ENCODE measurements around the gene CCM2L. TPM values are rescaled to one million over a fixed set of nuclear protein-coding genes. Genes with fewer than 3 reads are reported as not detected.

The CCM2L gene
- total and polyA plus RNA-seq, 10 of the 15 experiments (the other 5 are each of a cell fraction or from before 2014, with no cell fraction given): not detected

DNA sequence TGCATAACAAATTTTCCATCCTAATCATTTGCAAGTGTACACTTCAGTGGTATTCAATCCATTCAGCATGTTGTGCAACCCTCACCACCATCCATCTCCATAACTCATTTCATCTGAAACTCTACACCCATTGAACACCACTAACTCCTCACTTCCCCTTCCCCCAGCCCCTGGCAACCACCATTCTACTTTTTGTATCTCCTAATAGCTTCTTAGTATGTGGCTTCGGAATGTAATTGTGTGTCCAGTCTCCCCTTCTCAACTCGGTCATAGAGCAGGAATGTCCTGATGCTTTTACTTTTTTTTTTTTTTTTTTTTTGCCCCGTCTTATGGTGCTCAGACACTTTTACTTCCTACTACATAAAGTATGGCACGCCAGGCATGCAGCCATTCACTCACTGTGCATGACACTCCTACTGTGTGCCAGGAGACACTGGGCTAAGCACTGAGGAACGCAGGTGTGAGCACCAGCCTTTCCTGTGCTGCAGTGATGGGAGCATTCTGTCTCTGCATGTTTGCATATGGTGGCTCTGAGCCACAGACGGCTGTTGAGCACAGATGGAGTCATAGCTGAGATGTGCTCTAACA is 57.1 kb downstream of the CCM2L start (continued):
- TF ChIP-seq NR2C1 (IDR thresholded peaks at IDR 0.05) (no peak), LARP7 (IDR thresholded peaks at IDR 0.05) (no peak), CEBPB (IDR thresholded peaks at IDR 0.05; ENCODE audit: borderline replicate concordance in 1 of 2, low read depth in 2 of 2, low read length in 2 of 2) (peak in 1 of 2 experiments; percentile 43; a peak in 1 of 4 replicates), YY1 (IDR thresholded peaks at IDR 0.05; ENCODE audit: low read depth, low read length) (no peak), BMI1 (IDR thresholded peaks at IDR 0.05; ENCODE audit: borderline replicate concordance) (no peak)
- TF ChIP-seq, protein P1, sequence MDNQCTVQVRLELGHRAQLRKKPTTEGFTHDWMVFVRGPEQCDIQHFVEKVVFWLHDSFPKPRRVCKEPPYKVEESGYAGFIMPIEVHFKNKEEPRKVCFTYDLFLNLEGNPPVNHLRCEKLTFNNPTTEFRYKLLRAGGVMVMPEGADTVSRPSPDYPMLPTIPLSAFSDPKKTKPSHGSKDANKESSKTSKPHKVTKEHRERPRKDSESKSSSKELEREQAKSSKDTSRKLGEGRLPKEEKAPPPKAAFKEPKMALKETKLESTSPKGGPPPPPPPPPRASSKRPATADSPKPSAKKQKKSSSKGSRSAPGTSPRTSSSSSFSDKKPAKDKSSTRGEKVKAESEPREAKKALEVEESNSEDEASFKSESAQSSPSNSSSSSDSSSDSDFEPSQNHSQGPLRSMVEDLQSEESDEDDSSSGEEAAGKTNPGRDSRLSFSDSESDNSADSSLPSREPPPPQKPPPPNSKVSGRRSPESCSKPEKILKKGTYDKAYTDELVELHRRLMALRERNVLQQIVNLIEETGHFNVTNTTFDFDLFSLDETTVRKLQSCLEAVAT (IDR thresholded peaks at IDR 0.05): no peak

DNA sequence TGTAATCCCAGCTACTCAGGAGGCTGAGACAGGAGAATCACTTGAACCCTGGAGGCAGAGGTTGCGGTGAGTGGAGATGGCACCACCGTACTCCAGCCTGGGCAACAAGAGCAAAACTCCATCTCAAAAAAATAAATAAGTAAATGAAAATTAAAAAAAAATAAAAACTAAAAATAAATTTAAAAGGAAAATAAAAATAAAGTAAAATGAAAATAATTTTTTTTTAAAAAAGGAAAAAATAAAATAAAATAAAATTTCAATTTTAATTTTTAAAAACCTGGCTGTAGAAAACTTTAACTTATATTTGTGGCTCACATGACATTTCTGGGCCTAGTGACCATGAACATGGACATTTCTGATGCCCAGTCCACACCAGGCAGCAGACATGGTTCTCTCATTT is 57.9 kb downstream of the CCM2L start:
- FAIRE-seq (no peak), ATAC-seq (no peak), DNase-seq (ENCODE audit: low read depth, low spot score) (no peak)
- ChIA-PET RAD21 (ENCODE audit: unreplicated experiment) (interaction anchor here (0.9 to 17.3 kb wide), 7 partner anchors 13 to 33 kb away, joined by 3 to 215 read pairs (median 3); no protein-coding TSS in a partner anchor), POLR2A (interaction anchor here (0.6 to 1.9 kb wide), 3 partner anchors 10 to 604 kb away, joined by 3 to 5 read pairs (median 3); no protein-coding TSS in a partner anchor), SMC1A (ENCODE audit: uncharacterized antibody, unreplicated experiment) (interaction anchor here (0.8 to 8.7 kb wide), 7 partner anchors 9 to 149 kb away, joined by 3 to 108 read pairs (median 6); no protein-coding TSS in a partner anchor), CTCF (interaction anchor here (0.7 to 1.3 kb wide), 4 partner anchors 16 to 36 kb away, joined by 3 to 6 read pairs (median 4); no protein-coding TSS in a partner anchor)
- peak overlapping the region; percentile 22; the same call in 1 of the 2 replicates for H3K27ac ChIP-seq (ENCODE audit: control insufficient read depth, insufficient read depth)
- no peaks in the 10 kb centered on the region for H4K20me1 ChIP-seq (ENCODE audit: control insufficient read depth, insufficient read depth)
- WGBS (ENCODE audit: insufficient coverage, insufficient replicate concordance, low lambda C conversion rate, missing lambda C conversion rate): 100% methylated on average over 2 of the region's 2 CpGs
- H2AFZ ChIP-seq (ENCODE audit: control insufficient read depth, low read depth, low read length): no peak overlapping the region
- H3K4me3 ChIP-seq: no peak overlapping the region
- no peak overlapping the region for H3K9ac ChIP-seq (ENCODE audit: control insufficient read depth, insufficient read depth, low read length)
- in situ Hi-C loops (cut with MboI): no loop called here
- no peaks in the 10 kb centered on the region for H3K79me2 ChIP-seq (ENCODE audit: control insufficient read depth, insufficient read depth, low read length)
- H3K4me1 ChIP-seq (ENCODE audit: control insufficient read depth, insufficient read depth, low read length): peaks cover 48% of the 10 kb centered on the region
- no peaks in the 10 kb centered on the region for H3K27me3 ChIP-seq (replicated peaks in 1 of 2; ENCODE audit: control insufficient read depth in 2 of 2, insufficient read depth in 2 of 2, low read length in 1 of 2)
- intact Hi-C loops (cut with micrococcal nuclease; ENCODE audit: unreplicated experiment): no loop called here
- BruUV-seq (replicated peaks): no TSS peak
- H3K4me2 ChIP-seq (ENCODE audit: control insufficient read depth, insufficient read depth): 0 out of 2 replicates have a peak overlapping the region, but pooled peaks have one; percentile 57
- no peaks in the 10 kb centered on the region for H3K36me3 ChIP-seq (ENCODE audit: control insufficient read depth in 2 of 2, insufficient read depth in 2 of 2, low read length in 1 of 2)
- H3K9me3 ChIP-seq (replicated peaks; ENCODE audit: control insufficient read depth, insufficient read depth, low read length): no peaks in the 10 kb centered on the region; the same call in 2 of the 3 replicates
- TF ChIP-seq HDAC2 (IDR thresholded peaks at IDR 0.05) (no peak), POLR2A (IDR thresholded peaks at IDR 0.05; ENCODE audit: low read depth, low read length) (no peak), PML (IDR thresholded peaks at IDR 0.05; ENCODE audit: low read length) (no peak)
- TF ChIP-seq, protein P2, sequence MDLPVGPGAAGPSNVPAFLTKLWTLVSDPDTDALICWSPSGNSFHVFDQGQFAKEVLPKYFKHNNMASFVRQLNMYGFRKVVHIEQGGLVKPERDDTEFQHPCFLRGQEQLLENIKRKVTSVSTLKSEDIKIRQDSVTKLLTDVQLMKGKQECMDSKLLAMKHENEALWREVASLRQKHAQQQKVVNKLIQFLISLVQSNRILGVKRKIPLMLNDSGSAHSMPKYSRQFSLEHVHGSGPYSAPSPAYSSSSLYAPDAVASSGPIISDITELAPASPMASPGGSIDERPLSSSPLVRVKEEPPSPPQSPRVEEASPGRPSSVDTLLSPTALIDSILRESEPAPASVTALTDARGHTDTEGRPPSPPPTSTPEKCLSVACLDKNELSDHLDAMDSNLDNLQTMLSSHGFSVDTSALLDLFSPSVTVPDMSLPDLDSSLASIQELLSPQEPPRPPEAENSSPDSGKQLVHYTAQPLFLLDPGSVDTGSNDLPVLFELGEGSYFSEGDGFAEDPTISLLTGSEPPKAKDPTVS (IDR thresholded peaks at IDR 0.05; ENCODE audit: low read depth, low read length): no peak
- TF ChIP-seq, protein P3, sequence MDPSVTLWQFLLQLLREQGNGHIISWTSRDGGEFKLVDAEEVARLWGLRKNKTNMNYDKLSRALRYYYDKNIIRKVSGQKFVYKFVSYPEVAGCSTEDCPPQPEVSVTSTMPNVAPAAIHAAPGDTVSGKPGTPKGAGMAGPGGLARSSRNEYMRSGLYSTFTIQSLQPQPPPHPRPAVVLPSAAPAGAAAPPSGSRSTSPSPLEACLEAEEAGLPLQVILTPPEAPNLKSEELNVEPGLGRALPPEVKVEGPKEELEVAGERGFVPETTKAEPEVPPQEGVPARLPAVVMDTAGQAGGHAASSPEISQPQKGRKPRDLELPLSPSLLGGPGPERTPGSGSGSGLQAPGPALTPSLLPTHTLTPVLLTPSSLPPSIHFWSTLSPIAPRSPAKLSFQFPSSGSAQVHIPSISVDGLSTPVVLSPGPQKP (IDR thresholded peaks at IDR 0.05; ENCODE audit: low read depth, low read length): no peak
- TF ChIP-seq, protein P4, sequence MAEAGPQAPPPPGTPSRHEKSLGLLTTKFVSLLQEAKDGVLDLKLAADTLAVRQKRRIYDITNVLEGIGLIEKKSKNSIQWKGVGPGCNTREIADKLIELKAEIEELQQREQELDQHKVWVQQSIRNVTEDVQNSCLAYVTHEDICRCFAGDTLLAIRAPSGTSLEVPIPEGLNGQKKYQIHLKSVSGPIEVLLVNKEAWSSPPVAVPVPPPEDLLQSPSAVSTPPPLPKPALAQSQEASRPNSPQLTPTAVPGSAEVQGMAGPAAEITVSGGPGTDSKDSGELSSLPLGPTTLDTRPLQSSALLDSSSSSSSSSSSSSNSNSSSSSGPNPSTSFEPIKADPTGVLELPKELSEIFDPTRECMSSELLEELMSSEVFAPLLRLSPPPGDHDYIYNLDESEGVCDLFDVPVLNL (IDR thresholded peaks at IDR 0.05; ENCODE audit: low read depth, low read length): no peak
- TF ChIP-seq, protein P5, sequence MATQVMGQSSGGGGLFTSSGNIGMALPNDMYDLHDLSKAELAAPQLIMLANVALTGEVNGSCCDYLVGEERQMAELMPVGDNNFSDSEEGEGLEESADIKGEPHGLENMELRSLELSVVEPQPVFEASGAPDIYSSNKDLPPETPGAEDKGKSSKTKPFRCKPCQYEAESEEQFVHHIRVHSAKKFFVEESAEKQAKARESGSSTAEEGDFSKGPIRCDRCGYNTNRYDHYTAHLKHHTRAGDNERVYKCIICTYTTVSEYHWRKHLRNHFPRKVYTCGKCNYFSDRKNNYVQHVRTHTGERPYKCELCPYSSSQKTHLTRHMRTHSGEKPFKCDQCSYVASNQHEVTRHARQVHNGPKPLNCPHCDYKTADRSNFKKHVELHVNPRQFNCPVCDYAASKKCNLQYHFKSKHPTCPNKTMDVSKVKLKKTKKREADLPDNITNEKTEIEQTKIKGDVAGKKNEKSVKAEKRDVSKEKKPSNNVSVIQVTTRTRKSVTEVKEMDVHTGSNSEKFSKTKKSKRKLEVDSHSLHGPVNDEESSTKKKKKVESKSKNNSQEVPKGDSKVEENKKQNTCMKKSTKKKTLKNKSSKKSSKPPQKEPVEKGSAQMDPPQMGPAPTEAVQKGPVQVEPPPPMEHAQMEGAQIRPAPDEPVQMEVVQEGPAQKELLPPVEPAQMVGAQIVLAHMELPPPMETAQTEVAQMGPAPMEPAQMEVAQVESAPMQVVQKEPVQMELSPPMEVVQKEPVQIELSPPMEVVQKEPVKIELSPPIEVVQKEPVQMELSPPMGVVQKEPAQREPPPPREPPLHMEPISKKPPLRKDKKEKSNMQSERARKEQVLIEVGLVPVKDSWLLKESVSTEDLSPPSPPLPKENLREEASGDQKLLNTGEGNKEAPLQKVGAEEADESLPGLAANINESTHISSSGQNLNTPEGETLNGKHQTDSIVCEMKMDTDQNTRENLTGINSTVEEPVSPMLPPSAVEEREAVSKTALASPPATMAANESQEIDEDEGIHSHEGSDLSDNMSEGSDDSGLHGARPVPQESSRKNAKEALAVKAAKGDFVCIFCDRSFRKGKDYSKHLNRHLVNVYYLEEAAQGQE (IDR thresholded peaks at IDR 0.05; ENCODE audit: low read depth, low read length): no peak
